Dedifferentiated amniotic fluid mesenchymal stem cell (primary cell): ENCODE results near the gene PIK3R1.
A peak's percentile ranks its signal among the peaks of the same experiment; 100 is the strongest.

Experiments
- DNase-seq: peaks from one replicate; pipeline ENCODE4 v3.0.0-alpha.2; 2016; ENCODE audit errors: extremely low spot score

Gene PIK3R1

GRCh38 chr5:68215208-68215897 is at the start of gene PIK3R1:
Gene PIK3R1, plus strand, starts transcription at chr5:68215756. Its CDS starts 10,920 bp downstream, at chr5:68226676.
- DNase-seq = peak; percentile 94

DNA sequence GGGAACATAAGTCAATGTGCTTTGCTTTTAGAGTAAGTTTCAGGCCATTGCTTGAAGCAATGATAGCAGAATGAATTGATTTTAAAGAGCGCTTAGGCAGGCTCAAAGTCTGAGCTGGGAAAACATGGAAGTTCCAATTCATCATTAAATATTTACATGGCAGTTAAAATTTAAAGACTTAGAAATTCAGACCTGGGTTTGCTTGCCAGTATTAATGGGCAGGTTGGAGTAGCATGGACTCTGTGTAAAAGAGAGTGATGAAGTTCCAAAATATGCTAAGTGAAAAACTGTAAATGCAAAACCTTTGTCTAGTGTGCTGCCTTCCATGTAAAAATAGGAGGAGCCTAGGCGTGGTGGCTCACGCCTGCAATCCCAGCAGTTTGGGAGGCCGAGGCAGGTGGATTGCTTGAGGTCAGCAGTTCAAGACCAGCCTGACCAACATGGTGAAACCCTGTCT is 48.3 kb upstream of the PIK3R1 start:
- DNase-seq = no peak

DNA sequence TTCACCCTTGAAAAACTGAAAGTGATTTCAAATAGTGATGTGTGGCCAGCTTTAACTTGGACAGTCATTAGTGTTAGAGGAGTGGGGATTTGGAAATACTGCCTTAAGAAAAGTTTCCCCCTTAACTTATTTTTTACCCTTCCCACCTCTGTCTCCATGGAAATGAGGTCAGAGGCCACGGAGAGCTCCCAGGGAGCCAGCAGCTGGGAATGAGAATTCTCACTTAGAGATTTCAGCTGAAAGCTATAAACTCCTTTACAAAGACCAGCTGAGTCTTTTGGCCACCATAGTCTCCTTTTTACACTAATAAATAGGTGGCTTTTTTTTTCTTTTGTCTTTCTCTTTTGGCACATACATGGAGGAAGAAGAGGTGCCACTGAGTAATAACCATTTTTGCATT is 45.7 kb upstream of the PIK3R1 start:
- DNase-seq = no peak

GRCh38 chr5:68170826-68171558 is 44.6 kb upstream of the PIK3R1 start:
- DNase-seq = no peak

DNA sequence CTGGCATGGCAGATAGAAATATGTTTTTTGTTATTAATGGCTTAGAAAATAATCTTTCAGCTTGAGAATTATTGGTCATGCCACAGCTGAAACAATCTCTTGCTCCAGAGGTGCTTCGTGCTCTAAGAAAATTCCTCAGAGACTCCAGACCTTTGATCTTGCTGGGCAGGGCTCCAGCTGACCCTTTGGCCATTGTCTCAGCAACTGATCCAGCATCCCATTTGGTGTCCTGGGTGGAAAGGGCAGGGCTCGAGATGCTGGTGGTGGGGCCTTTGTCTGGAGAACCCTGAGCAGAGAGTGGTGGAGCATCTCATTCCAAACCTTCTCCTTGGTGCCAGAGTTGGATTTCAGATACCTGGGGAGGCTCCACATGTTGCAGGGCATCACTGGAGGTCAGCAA is 43.2 kb upstream of the PIK3R1 start:
- DNase-seq = no peak

DNA sequence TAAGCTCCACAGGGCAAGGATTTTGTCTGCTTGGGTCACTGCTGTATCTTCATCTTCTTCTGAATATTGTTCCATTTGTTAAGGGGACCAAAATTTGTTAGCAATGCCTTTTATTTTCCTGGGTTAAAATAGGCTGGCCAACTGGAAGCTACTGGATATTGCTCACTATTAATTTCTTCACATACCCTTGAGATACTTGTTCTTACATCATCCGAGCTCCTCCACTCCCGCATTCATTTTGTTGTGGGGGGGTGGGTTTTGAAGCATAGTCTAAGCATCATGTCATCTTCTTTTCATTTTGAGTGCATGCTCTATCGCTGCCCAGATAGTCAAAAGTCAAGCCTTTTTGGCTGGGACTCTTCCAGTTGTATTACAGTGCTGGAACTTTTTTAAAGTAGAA is 42.5 kb upstream of the PIK3R1 start:
- DNase-seq = no peak

- DNase-seq = no peak
Measured at GRCh38 chr5:68176253-68176652, 39.3 kb upstream of the PIK3R1 start.

- no peak for DNase-seq
Measured at GRCh38 chr5:68176802-68177479, 38.6 kb upstream of the PIK3R1 start.

GRCh38 chr5:68177676-68178075 is 37.9 kb upstream of the PIK3R1 start:
- DNase-seq = no peak

DNA sequence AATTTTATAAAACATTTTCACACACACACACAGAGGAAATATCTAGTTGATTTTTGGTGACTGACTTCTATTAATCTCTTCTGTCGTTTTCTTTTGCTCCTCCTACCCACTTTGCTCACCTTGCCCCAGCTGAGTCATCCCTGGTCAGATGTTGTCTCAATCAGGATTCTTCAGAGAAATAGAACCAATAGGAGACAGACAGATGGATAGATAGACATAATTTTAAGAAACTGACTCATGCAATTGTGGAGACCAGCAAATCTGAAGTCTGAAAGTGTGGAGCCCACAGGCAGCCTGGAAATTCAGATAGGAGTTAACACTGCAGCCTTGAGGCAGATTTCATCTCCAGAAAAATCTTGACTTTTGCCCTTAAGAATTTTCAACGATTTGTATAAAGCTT is 37.0 kb upstream of the PIK3R1 start:
- DNase-seq = no peak

DNA sequence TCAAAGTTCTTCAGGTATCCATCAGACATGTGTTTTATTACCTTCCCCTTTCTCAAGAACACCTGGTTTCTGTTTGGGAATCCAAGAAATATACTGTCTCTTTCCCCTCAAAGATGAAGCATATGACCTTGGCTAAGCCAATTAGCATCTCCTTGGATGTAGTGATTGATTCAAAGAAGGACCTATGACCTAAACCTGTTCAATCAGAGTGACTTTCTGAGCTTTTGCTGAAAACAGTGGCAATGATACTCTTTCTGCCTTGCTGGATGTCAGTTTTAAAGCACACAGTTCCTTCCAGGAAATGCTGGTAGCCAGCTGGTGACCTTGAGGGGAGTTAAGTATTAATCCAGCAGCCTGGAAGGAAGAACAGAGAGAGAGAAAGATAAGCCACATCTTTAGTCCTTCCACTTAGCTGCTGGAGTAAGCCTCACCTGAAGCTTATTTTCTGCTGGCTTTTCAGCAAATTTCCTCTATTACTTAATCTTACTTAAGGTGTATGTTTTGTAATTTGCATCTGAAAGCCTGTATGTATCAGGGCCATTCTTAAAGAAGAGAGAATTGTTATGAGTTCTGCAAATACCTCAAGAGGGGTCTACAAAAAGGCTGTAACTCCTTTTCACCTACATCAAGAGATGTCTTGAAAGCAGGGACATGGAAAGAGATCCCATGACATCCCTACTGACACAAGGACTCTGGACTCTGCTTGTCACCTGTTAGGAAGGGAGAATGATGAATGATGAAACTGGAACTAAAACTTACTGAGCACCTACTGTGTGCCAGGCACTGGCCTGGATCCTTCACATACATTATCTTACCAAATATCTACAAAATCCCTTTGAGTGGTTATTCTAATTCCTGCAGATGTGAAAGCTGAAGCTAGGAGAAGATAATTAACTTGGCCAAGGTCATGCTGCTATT is 35.2 kb upstream of the PIK3R1 start:
- DNase-seq = no peak

DNA sequence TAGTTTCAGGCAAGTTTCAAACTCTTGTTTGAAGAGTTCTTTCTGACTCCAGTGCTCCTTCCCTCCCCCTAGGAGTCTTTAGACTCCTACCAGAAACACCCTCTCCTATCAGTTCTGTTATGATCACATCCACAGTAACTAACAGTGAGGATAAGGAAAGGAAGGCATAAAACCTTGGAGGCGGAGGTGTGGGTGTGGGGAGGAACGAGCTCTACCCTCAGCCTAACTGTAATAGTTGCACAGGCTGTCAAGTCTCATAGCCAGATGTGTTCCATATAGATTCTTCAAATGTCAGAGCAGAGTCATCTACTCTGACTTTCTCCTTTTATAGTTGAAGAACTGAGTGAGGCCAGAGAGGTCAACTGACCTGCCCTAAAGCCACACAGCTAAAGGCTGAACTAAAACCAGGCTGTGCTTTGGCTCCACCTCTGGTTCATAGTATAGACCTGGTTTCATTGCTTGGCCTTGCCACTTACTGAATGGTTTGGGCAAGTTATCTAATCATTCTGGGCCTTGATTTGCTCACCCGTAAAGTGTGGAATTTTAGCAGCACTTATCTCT is 34.4 kb upstream of the PIK3R1 start:
- DNase-seq = no peak

- no peak for DNase-seq
Measured at GRCh38 chr5:68182094-68182493, 33.5 kb upstream of the PIK3R1 start.

DNA sequence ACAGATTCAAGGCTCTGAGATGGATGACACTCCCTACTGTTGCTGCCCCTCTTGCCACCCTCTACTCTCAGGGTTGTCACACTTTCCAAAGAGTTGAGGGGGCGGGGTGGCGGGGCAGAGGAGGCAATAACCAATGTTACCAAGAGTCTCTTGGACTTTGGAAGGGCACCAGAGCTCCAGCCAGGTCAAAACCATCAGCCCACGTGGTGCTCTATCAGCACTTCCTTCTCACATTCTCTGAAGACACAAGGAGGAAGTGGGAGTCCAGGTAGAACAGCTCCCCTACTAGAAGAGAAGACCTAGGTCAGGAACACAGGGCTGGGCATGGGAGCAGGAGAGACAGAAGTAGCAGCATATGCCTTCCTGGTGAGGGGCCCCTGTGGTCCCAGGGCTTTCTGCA is 33.0 kb upstream of the PIK3R1 start:
- no peak for DNase-seq

DNA sequence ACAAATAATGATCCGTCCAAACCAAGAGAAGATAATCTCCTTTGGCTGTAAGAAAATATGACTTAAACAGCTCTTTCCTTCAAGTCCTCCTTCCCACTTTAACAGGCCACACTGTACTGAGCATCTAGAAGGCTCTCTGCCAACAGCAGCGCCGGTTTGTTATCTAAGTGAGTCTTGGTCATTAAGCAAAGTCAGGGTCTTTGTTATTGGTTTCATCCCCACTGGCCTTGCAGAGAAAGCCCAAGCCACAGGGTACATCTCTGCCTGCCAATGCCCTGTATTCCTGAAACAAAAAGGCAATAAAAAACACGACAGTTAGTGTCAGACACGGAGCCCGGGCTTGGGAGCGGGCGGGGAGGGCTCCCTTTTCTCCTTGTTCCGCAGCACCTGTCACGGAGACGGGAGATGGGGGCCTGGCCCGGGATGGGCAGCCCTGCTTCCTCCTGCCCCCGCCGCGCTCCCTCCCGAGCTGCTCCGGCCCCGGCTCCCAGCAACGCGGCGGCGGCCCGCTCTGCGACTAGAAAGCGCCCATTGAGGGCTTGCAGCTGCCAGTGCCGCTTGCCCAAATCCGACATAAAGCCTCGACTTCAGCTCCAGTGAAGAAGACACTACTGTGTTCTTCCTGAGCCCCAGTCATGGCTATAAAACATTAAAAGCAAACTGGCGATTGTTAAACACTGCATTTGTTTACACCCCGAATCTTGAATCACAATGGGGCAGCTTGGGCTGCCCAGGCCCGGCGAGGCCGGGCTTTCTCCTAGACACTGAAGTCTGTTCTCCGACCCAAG is 28.1 kb upstream of the PIK3R1 start:
- DNase-seq = no peak

DNA sequence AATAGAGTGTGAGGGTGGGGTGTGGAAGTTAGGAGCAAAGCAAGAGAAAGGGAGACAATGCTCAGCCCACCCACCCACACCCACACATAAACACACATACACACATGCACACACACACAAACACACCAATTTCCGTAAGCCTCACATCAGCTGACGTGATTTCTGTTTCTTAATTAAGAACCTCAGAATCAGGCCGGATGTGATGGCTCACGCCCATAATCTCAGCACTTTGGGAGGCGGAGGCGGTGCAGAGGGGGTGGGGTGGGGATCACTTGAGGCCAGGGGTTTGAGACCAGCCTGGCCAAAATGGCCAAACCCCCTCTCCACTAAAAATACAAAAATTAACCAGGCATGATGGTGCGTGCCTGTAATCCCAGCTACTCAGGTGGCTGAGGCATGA is 26.4 kb upstream of the PIK3R1 start:
- DNase-seq = no peak

DNA sequence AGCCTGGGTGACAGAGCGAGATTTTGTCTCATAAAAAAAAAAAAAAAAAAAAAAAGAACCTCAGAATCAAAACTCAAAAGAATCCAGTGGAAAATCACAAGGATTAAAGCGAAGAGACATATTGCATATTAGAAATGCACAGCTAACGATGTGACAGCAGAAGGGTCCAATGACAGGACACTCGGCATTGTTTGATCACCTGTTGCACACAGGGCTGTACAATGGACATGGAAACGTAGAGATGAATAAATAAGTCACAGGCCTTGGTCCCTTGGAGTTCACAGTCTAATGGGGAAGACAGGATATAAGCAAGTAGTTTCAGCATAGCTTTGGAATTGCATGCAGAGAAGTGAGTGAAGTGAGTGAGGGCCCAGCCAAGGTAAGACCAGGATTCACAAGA is 25.9 kb upstream of the PIK3R1 start:
- no peak for DNase-seq

GRCh38 chr5:68190619-68191018 is 24.9 kb upstream of the PIK3R1 start:
- DNase-seq = no peak

GRCh38 chr5:68191083-68191791 is 24.3 kb upstream of the PIK3R1 start:
- DNase-seq = no peak

GRCh38 chr5:68192679-68193060 is 22.9 kb upstream of the PIK3R1 start:
- no peak for DNase-seq
